Esophagus squamous epithelium (tissue), 5 donors: ENCODE results near the gene SLBP. TPM values are rescaled to one million over a fixed set of nuclear protein-coding genes. Genes with fewer than 3 reads are reported as not detected.

ENCODE experiments used
- DNase-seq: peaks from one replicate; lab custom pipeline; 2025; lab: John Stamatoyannopoulos, UW
- H3K27ac ChIP-seq, 4 donors: fragments of 200-600 bp; sonication (generic); one replicate each; pipeline ENCODE4 v1.5.1; 2016 to 2019; ENCODE audit warnings: mild to moderate bottlenecking in 1 of 4
- H3K27me3 ChIP-seq, 4 donors: fragments of 200-600 bp; sonication (generic); 1 replicate in 3 of 4; 2 replicates in 1 of 4; pipeline versions ENCODE4 v1.5.1 to v1.6.0; 2017 to 2021; ENCODE audit warnings: antibody characterized with exemption in 1 of 4
- H3K36me3 ChIP-seq, 3 donors: fragments of 200-600 bp; sonication (generic); one replicate each; pipeline ENCODE4 v1.5.1; 2016 to 2019
- H3K4me1 ChIP-seq, 3 donors: fragments of 200-600 bp; sonication (generic); one replicate each; pipeline ENCODE4 v1.5.1; 2017 to 2019
- H3K4me3 ChIP-seq, 4 donors: fragments of 200-600 bp; sonication (generic); 1 replicate in 3 of 4; 2 replicates in 1 of 4; pipeline ENCODE4 v1.5.1; 2016 to 2019; ENCODE audit warnings: mild to moderate bottlenecking in 2 of 4, moderate library complexity in 1 of 4
- H3K9me3 ChIP-seq, 3 donors: fragments of 200-600 bp; sonication (generic); one replicate each; pipeline ENCODE4 v1.5.1; 2016 to 2019
- POLR2A ChIP-seq, 4 donors: fragments of 450-650 bp; IDR thresholded peaks; one replicate each; pipeline ENCODE4 v1.6.1; 2017; ENCODE audit warnings: antibody characterized with exemption in 4 of 4, mild to moderate bottlenecking in 4 of 4, moderate library complexity in 3 of 4
- WGBS, 2 donors: methylation state at CpG; one replicate each; pipeline ENCODE4 v1.1.5; 2018; 5-methylcytosine and 5-hydroxymethylcytosine counted together
- intact Hi-C: fragments of 100-400 bp; cut with DNase I; formaldehyde crosslinking; loops from one replicate; pipeline ENCODE4 v1.15.0; 2022
- total RNA-seq, 4 donors: library from RNA; depleted of rRNA; stranded (reverse); fragments of >200 nt; gene quantifications; one replicate each; pipeline ENCODE4 v1.1.0, GENCODE V29; 2016
- TF ChIP-seq, protein P1 (sequence below), 6 experiments: fragments of 450-650 bp in 4 of 6; fragments of 200-600 bp in 2 of 6; sonication (generic) in 2 of 6; IDR thresholded peaks; one replicate each; pipeline ENCODE4 v1.5.1; 2016 to 2019; ENCODE audit warnings: antibody characterized with exemption in 6 of 6, mild to moderate bottlenecking in 4 of 6, moderate library complexity in 4 of 6
- donor health status: DM: yes; HTN: yes; CAD: no.

The SLBP gene
- total RNA-seq, 4 donors from 2014 or later: 32.4 to 60.1 (median 48.6) TPM

DNA sequence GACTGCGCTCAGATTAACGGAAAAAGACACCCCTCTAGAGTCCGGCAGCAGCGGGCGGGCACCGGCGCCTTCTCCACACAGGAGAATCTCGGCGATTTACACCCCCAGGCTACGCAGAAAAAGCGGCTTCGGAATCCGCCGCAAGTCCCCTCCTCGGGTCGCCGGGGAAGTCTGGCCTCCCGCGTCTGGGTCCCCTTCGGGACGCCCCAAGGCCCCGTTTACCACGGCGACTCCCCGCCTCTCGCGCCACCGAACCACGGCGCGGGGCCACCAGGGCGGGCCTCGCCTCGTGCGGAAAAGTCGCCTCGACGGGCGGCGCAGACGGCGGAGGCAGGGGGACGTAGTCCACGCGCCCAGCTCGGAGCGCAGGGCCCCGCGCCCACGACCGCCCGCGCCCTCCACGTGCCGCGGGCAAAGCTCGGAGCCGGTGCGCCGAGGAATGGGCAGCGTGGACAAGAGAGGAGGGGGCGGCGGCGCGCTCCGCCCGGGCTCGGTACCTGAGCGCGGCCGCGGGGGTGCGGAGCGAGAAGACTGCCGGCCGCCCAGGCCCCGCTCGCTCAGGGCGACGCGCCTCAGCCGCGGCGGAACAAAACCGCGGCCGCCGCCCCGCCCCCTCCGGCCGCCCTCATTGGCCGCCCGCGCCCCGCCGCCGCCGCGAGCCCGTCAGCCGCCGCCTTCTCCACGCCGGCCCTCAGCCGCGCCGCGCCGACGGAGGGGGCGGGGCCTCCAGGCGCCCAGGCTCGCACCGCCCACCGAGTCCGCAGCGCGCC, 28.2 kb downstream of the SLBP start, which contains the start of gene FAM53A:
Gene FAM53A, minus strand, starts transcription at position 578 of the 770 bp plus-strand sequence. CDS start 15,572 bp downstream, outside the sequence.
- DNase-seq: no peak
- Histone ChIP-seq H3K4me3 (peak within 1 kb of the TSS; percentile 55 to 78 (median 66)), H3K36me3 (no peaks in the 10 kb centered on the region), H3K27me3 (no peaks in the 10 kb centered on the region), H3K9me3 (no peaks in the 10 kb centered on the region), H3K27ac (peak within 1 kb of the TSS; percentile 70 to 92 (median 81)), H3K4me1 (peaks cover 11 to 25% (median 14%) of the 10 kb centered on the region in 3 donors)
- intact Hi-C loops: no loop called here
- TF ChIP-seq, protein P1, sequence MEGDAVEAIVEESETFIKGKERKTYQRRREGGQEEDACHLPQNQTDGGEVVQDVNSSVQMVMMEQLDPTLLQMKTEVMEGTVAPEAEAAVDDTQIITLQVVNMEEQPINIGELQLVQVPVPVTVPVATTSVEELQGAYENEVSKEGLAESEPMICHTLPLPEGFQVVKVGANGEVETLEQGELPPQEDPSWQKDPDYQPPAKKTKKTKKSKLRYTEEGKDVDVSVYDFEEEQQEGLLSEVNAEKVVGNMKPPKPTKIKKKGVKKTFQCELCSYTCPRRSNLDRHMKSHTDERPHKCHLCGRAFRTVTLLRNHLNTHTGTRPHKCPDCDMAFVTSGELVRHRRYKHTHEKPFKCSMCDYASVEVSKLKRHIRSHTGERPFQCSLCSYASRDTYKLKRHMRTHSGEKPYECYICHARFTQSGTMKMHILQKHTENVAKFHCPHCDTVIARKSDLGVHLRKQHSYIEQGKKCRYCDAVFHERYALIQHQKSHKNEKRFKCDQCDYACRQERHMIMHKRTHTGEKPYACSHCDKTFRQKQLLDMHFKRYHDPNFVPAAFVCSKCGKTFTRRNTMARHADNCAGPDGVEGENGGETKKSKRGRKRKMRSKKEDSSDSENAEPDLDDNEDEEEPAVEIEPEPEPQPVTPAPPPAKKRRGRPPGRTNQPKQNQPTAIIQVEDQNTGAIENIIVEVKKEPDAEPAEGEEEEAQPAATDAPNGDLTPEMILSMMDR (IDR thresholded peaks at IDR 0.05): peak in 1 of 6 experiments; percentile 30
- TF ChIP-seq POLR2A (IDR thresholded peaks at IDR 0.05): peak in 2 of 4 donors; percentile 50 to 59
- 0 to 1% methylated on average over 16 to 18 of the region's 118 CpGs for WGBS, 2 donors

DNA sequence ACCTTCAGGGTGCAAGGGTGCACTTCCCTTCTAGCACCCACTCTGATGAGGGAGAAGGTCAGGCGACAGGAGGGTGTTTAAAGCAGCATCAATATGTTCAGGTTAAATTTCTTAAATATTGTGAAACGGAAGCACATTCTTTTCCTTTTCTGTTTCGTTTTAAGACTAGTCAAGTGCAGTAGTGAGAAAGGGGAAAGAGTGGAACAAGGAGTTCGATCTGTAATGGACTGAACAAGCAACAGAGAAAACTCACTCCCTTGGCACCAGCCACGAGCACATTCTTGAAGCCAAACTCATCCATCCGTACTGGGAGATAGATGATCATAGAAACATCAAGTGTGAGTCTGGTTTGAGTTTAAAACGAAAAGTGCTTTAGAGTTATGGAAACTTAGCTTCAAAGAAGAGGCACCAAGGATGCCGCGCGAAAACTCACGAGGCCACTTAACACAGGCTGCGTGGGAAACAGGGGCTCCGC, 28.8 kb downstream of the SLBP start:
- H3K36me3 ChIP-seq: no peaks in the 10 kb centered on the region
- H3K27me3 ChIP-seq: no peaks in the 10 kb centered on the region
- no peak for DNase-seq
- intact Hi-C loops: no loop called here
- peak overlapping the region; percentile 55 to 78 (median 66) for H3K4me3 ChIP-seq
- H3K27ac ChIP-seq: peak overlapping the region; percentile 70 to 92 (median 81)
- WGBS, 2 donors: 4 to 5% methylated on average over 12 to 13 of the region's 13 CpGs
- H3K9me3 ChIP-seq: no peaks in the 10 kb centered on the region
- no peak for TF ChIP-seq POLR2A (IDR thresholded peaks at IDR 0.05)
- TF ChIP-seq, protein P1 (IDR thresholded peaks at IDR 0.05): no peak
- H3K4me1 ChIP-seq: peaks cover 11 to 25% (median 14%) of the 10 kb centered on the region in 3 donors

DNA sequence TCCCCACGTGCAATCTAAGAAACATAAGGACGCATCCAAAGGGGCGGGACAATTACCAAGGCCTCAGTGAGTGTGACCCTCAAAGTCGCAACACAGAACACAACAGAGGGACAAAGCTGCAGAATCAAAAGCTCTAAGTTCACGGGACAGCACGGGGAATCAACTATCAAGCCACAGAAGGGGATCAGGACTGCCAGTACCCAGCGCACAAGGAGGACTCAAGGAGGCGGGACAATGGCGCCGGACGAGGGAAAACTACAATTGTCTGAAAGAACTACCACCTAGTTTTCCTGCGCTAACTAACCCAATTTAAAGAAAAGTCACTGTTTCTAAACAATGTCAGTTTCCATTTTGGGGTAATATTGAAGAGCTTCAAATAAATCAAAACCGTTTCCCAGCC, 29.3 kb downstream of the SLBP start:
- H3K27ac ChIP-seq: peak overlapping the region in 3 of 4 donors; percentile 72 to 92 (median 90)
- H3K4me1 ChIP-seq: peaks cover 11 to 25% (median 14%) of the 10 kb centered on the region in 3 donors
- DNase-seq: no peak
- TF ChIP-seq, protein P1 (IDR thresholded peaks at IDR 0.05): no peak
- TF ChIP-seq POLR2A (IDR thresholded peaks at IDR 0.05): no peak
- H3K27me3 ChIP-seq: no peaks in the 10 kb centered on the region
- H3K9me3 ChIP-seq: no peaks in the 10 kb centered on the region
- intact Hi-C loops: no loop called here
- 85 to 88% methylated on average over 13 of the region's 13 CpGs for WGBS, 2 donors
- peak overlapping the region in 2 of 4 donors; percentile 75 to 78 for H3K4me3 ChIP-seq
- H3K36me3 ChIP-seq: no peaks in the 10 kb centered on the region

DNA sequence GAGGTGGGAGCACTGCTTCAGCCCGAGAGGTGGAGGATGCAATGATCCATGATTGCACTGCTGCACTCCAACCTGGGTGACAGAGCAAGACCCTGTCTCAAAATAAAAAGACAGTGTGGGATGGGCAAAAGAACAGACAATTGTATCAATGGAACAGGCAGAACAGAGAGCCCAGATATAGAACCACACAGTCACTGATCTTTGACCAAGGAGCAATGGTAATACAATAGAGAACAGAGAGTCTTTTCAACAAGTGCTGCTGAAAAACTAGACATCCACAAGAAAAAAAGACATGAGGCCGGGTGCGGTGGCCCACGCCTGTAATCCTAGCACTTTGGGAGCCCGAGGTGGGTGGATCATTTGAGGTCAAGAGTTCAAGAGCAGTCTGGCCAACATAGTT, 33.9 kb downstream of the SLBP start:
- Histone ChIP-seq H3K9me3 (no peaks in the 10 kb centered on the region), H3K27ac (no peak overlapping the region), H3K4me3 (no peak overlapping the region), H3K4me1 (peaks cover 0 to 6% (median 4%) of the 10 kb centered on the region in 3 donors), H3K36me3 (no peaks in the 10 kb centered on the region), H3K27me3 (no peaks in the 10 kb centered on the region)
- intact Hi-C loops: no loop called here
- TF ChIP-seq, protein P1 (IDR thresholded peaks at IDR 0.05): no peak
- TF ChIP-seq POLR2A (IDR thresholded peaks at IDR 0.05): no peak
- no peak for DNase-seq
- WGBS, 2 donors: 69 to 76% methylated on average over 4 to 5 of the region's 5 CpGs
